Astrocyte (in vitro differentiated cells and primary cell): ENCODE measurements around the gene BFSP2. TPM values are rescaled to one million over a fixed set of nuclear protein-coding genes. Genes with fewer than 3 reads are reported as not detected.

Experiments used
- DNase-seq: peaks from one replicate; pipeline ENCODE4 v3.0.0-alpha.2; 2010; ENCODE audit warnings: low read depth
- FAIRE-seq: peaks from 2 replicates; lab custom pipeline; 2011; peaks lifted over from hg19 to GRCh38; lab: Jason Lieb, UNC
- H2AFZ ChIP-seq: 2 replicates; pipeline ENCODE4 v1.6.0; 2012; ENCODE audit warnings: low read depth, low read length, inconsistent platforms
- H3K27ac ChIP-seq: 2 replicates; pipeline ENCODE4 v1.5.1; 2011; ENCODE audit warnings: low read depth, low read length, inconsistent platforms
- H3K27me3 ChIP-seq: 2 replicates; pipeline ENCODE4 v1.6.0; 2011; ENCODE audit warnings: low read length, inconsistent platforms; ENCODE audit not compliant: insufficient read depth
- H3K36me3 ChIP-seq: 2 replicates; pipeline ENCODE4 v1.5.1; 2011; ENCODE audit warnings: low read length, inconsistent platforms; ENCODE audit not compliant: insufficient read depth
- H3K4me1 ChIP-seq: 2 replicates; pipeline ENCODE4 v1.5.1; 2011; ENCODE audit warnings: low read length, inconsistent platforms; ENCODE audit not compliant: insufficient read depth
- H3K4me2 ChIP-seq: 2 replicates; pipeline ENCODE4 v1.6.0; 2012; ENCODE audit warnings: low read length, inconsistent platforms
- H3K4me3 ChIP-seq: 2 replicates; pipeline ENCODE4 v1.5.1; 2011; ENCODE audit warnings: low read depth, mild to moderate bottlenecking, low read length, inconsistent platforms; ENCODE audit not compliant: insufficient read depth
- H3K79me2 ChIP-seq: 2 replicates; pipeline ENCODE4 v1.6.0; 2012; ENCODE audit warnings: mild to moderate bottlenecking, low read length, inconsistent platforms; ENCODE audit not compliant: insufficient read depth
- H3K9ac ChIP-seq: 2 replicates; pipeline ENCODE4 v1.6.0; 2012; ENCODE audit warnings: mild to moderate bottlenecking, low read length, inconsistent platforms
- H3K9me3 ChIP-seq: 2 replicates; pipeline ENCODE4 v1.5.1; 2012; ENCODE audit warnings: low read depth, mild to moderate bottlenecking, low read length, inconsistent platforms; ENCODE audit not compliant: insufficient read depth
- H4K20me1 ChIP-seq: 2 replicates; pipeline ENCODE4 v1.6.0; 2012; ENCODE audit warnings: low read length, inconsistent platforms; ENCODE audit not compliant: insufficient read depth
- H3K27ac Mint-ChIP-seq: one replicate; pipeline ENCODE4 v1.8.0; 2021; ENCODE audit warnings: mild to moderate bottlenecking, mixed read lengths; ENCODE audit not compliant: unreplicated experiment
- H3K27me3 Mint-ChIP-seq: one replicate; pipeline ENCODE4 v1.8.0; 2021; ENCODE audit warnings: low read depth, mixed read lengths; ENCODE audit not compliant: unreplicated experiment
- H3K36me3 Mint-ChIP-seq: one replicate; pipeline ENCODE4 v1.8.0; 2021; ENCODE audit warnings: low read depth, mixed read lengths; ENCODE audit not compliant: unreplicated experiment
- H3K4me1 Mint-ChIP-seq: one replicate; pipeline ENCODE4 v1.8.0; 2021; ENCODE audit warnings: low read depth, mixed read lengths; ENCODE audit not compliant: unreplicated experiment
- H3K4me3 Mint-ChIP-seq: one replicate; pipeline ENCODE4 v1.8.0; 2021; ENCODE audit warnings: mild to moderate bottlenecking, moderate library complexity, mixed read lengths; ENCODE audit not compliant: unreplicated experiment
- H3K9me3 Mint-ChIP-seq: one replicate; pipeline ENCODE4 v1.8.0; 2021; ENCODE audit warnings: mild to moderate bottlenecking, mixed read lengths; ENCODE audit not compliant: unreplicated experiment
- EZH2 ChIP-seq: IDR thresholded peaks from 2 replicates; pipeline ENCODE4 v1.6.1; 2012; ENCODE audit warnings: mild to moderate bottlenecking, low read length, inconsistent platforms; ENCODE audit not compliant: insufficient read depth
- total RNA-seq: library from RNA; stranded (reverse); gene quantifications from 2 replicates; pipeline ENCODE4 v1.2.1, GENCODE V29; 2021
- TF ChIP-seq, protein P1 (sequence below): IDR thresholded peaks from 2 replicates; pipeline ENCODE4 v1.5.1; 2011; ENCODE audit warnings: low read depth, mild to moderate bottlenecking, inconsistent platforms, low read length, moderate library complexity; ENCODE audit not compliant: insufficient read depth

BFSP2 gene
- total RNA-seq, 1 donor from 2014 or later: not detected

DNA sequence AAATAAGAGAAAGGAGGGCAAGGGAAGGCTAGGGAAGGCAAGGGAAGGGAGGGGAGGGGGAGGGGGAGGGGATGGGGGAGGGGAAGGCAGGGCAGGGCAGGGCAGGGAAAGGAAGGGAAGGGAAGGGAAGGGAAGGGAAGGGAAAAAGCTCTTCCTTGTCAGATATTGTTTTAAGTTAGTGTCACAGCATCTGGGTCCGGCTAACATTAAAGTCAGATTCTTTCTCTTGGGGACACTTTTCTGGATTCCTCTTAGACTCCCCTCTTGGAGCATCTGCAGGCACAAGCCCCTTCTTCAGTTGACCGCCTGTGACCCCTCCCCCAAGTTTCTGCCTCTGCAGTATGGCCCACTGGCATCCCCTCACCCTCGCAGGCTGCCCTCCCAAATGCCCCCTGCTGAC is 26.0 kb downstream of the BFSP2 start:
- H3K27me3 ChIP-seq: peaks cover 3% of the 10 kb centered on the region
- no peak overlapping the region for H3K27ac ChIP-seq
- Mint-ChIP-seq H3K9me3 (no peaks in the 10 kb centered on the region), H3K4me3 (no peak overlapping the region), H3K27ac (no peak overlapping the region), H3K36me3 (no peaks in the 10 kb centered on the region), H3K4me1 (peaks cover 6% of the 10 kb centered on the region), H3K27me3 (peaks cover 11% of the 10 kb centered on the region)
- no peaks in the 10 kb centered on the region for H3K79me2 ChIP-seq
- H4K20me1 ChIP-seq: no peaks in the 10 kb centered on the region
- DNase-seq (no peak), FAIRE-seq (no peak)
- H2AFZ ChIP-seq: no peak overlapping the region
- H3K4me2 ChIP-seq: no peak overlapping the region
- no peak for TF ChIP-seq EZH2
- TF ChIP-seq, protein P1, sequence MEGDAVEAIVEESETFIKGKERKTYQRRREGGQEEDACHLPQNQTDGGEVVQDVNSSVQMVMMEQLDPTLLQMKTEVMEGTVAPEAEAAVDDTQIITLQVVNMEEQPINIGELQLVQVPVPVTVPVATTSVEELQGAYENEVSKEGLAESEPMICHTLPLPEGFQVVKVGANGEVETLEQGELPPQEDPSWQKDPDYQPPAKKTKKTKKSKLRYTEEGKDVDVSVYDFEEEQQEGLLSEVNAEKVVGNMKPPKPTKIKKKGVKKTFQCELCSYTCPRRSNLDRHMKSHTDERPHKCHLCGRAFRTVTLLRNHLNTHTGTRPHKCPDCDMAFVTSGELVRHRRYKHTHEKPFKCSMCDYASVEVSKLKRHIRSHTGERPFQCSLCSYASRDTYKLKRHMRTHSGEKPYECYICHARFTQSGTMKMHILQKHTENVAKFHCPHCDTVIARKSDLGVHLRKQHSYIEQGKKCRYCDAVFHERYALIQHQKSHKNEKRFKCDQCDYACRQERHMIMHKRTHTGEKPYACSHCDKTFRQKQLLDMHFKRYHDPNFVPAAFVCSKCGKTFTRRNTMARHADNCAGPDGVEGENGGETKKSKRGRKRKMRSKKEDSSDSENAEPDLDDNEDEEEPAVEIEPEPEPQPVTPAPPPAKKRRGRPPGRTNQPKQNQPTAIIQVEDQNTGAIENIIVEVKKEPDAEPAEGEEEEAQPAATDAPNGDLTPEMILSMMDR: no peak
- H3K4me1 ChIP-seq: no peaks in the 10 kb centered on the region
- no peak overlapping the region for H3K9ac ChIP-seq
- H3K36me3 ChIP-seq: no peaks in the 10 kb centered on the region
- H3K4me3 ChIP-seq: no peak overlapping the region
- no peaks in the 10 kb centered on the region for H3K9me3 ChIP-seq

DNA sequence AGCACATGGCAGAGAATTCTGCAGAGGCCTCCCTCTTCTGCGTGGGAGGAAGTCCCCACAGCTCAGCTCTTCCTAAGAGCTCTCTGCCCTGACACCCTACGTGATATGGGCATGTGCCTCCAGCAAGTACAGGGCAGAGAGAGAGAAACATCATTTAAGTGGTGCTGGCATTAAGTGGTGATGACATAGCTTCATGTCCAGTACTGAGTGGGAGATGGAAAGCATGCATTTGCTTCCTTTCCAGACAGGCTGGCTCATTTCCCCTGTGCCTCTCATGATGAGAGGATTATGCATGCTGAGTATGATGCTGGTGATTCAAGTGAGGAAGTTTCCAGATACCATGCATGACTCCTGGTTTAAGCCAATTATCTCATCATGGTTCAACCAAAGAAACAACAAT is 26.9 kb downstream of the BFSP2 start:
- no peak overlapping the region for H3K4me3 ChIP-seq
- Mint-ChIP-seq H3K4me1 (peaks cover 6% of the 10 kb centered on the region), H3K27ac (peak overlapping the region; percentile 12), H3K36me3 (no peaks in the 10 kb centered on the region), H3K4me3 (no peak overlapping the region), H3K9me3 (no peaks in the 10 kb centered on the region), H3K27me3 (peaks cover 6% of the 10 kb centered on the region)
- no peaks in the 10 kb centered on the region for H3K4me1 ChIP-seq
- no peaks in the 10 kb centered on the region for H3K9me3 ChIP-seq
- FAIRE-seq (no peak), DNase-seq (peak; percentile 53)
- no peak overlapping the region for H3K4me2 ChIP-seq
- TF ChIP-seq EZH2: no peak
- TF ChIP-seq, protein P1: no peak
- peaks cover 3% of the 10 kb centered on the region for H3K27me3 ChIP-seq
- H3K79me2 ChIP-seq: no peaks in the 10 kb centered on the region
- no peak overlapping the region for H3K27ac ChIP-seq
- H4K20me1 ChIP-seq: no peaks in the 10 kb centered on the region
- no peak overlapping the region for H2AFZ ChIP-seq
- no peak overlapping the region for H3K9ac ChIP-seq
- H3K36me3 ChIP-seq: no peaks in the 10 kb centered on the region

DNA sequence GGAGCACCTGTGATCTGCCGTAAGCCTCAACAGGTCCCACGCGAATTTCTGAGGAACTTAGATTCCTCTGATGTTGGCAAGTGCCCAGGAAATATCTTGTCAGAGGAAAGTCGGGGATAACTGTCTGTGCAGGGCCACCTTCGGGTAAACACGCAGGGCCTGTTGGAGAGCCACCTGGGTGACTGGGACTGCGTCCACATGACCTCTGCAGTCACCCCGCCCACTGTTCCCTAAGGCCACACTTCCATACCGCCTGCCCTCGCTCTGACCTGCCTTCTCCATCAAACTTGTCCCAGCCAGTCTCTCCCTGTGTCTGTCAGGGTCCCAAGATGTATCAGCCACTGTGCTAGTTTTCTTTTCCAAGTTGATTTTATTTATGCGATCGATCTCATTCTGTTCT is 28.7 kb downstream of the BFSP2 start:
- TF ChIP-seq, protein P1: no peak
- TF ChIP-seq EZH2: no peak
- Histone ChIP-seq H3K4me2 (no peak overlapping the region), H3K36me3 (no peaks in the 10 kb centered on the region), H3K79me2 (no peaks in the 10 kb centered on the region), H3K9ac (no peak overlapping the region), H3K4me1 (no peaks in the 10 kb centered on the region), H4K20me1 (no peaks in the 10 kb centered on the region), H3K9me3 (no peaks in the 10 kb centered on the region), H2AFZ (no peak overlapping the region), H3K27me3 (peaks cover 3% of the 10 kb centered on the region), H3K4me3 (no peak overlapping the region), H3K27ac (no peak overlapping the region)
- Mint-ChIP-seq H3K36me3 (no peaks in the 10 kb centered on the region), H3K27ac (no peak overlapping the region), H3K4me1 (peaks cover 6% of the 10 kb centered on the region), H3K9me3 (no peaks in the 10 kb centered on the region), H3K4me3 (no peak overlapping the region), H3K27me3 (no peaks in the 10 kb centered on the region)
- FAIRE-seq: no peak
- DNase-seq: no peak
